Immature natural killer cell (primary cell): ENCODE measurements around the gene SRRM2. TPM values are rescaled to one million over a fixed set of nuclear protein-coding genes. Genes with fewer than 3 reads are reported as not detected.

Experiments used
- DNase-seq, 3 donors: peaks; one replicate each; pipeline ENCODE4 v3.0.0; 2022; ENCODE audit warnings: mixed read lengths in 1 of 3
- H3K27ac Mint-ChIP-seq, 6 donors: one replicate each; pipeline ENCODE4 v1.8.0; 2020; ENCODE audit warnings: mixed read lengths in 6 of 6, mild to moderate bottlenecking in 5 of 6, inconsistent platforms in 4 of 6, moderate library complexity in 3 of 6
- H3K27me3 Mint-ChIP-seq, 3 donors: one replicate each; pipeline ENCODE4 v1.8.0; 2020 to 2021; ENCODE audit warnings: low read depth in 3 of 3, mild to moderate bottlenecking in 3 of 3, mixed read lengths in 3 of 3, moderate library complexity in 3 of 3, inconsistent platforms in 1 of 3
- H3K36me3 Mint-ChIP-seq, 3 donors: one replicate each; pipeline ENCODE4 v1.8.0; 2020; ENCODE audit warnings: mixed read lengths in 3 of 3, inconsistent platforms in 2 of 3, mild to moderate bottlenecking in 2 of 3
- H3K4me1 Mint-ChIP-seq, 2 donors: one replicate each; pipeline ENCODE4 v1.8.0; 2020; ENCODE audit warnings: inconsistent platforms in 2 of 2, mild to moderate bottlenecking in 2 of 2, mixed read lengths in 2 of 2, moderate library complexity in 1 of 2
- H3K4me3 Mint-ChIP-seq, 5 donors: one replicate each; pipeline ENCODE4 v1.8.0; 2020; ENCODE audit warnings: mild to moderate bottlenecking in 5 of 5, mixed read lengths in 5 of 5, inconsistent platforms in 3 of 5, moderate library complexity in 3 of 5
- H3K9me3 Mint-ChIP-seq, 6 donors: one replicate each; pipeline ENCODE4 v1.8.0; 2020; ENCODE audit warnings: mild to moderate bottlenecking in 6 of 6, mixed read lengths in 6 of 6, inconsistent platforms in 4 of 6, moderate library complexity in 3 of 6
- polyA plus RNA-seq, 3 donors: library from polyadenylated mRNA; unstranded; fragments of 300-500 nt; fragmentation: Illumina TruSeq; gene quantifications; one replicate each; pipeline ENCODE4 v1.2.3, GENCODE V29; 2021

SRRM2 gene
- polyA plus RNA-seq, 3 donors from 2014 or later = 11.5 to 113 (median 24.2) TPM

DNA sequence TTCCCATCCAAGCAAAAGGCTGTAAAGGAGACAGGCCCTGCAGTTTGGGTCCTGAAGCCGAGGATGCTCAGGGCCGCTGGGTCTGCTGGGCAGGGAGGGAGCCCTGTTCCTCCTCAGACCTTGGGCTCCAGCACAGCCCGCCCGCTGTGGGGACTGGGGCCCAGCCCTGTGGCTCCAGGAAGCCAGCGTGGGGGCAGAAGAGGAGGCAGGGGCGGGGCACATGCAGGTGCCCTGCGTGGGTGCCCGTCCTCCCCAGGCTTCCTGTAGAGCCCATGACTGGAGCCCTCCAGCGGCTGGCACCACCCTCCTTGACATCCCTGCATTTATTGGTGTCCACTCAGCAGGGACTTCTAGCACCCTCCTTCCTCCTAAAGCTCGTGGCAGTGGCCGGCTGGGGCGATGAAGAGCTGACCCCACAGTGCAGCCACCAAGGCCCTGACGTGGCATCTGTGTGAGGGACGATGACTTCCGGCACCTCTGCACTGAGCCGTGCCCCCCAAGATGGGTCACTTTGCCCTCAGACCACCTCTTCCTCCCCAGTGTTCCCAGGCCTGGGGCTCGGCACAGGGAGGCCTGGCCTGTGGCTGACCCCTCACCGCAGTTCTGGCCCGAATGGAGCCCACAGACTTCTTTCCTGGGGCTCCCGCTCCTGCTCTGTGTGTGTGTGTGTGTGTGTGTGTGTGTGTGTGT, 42.3 kb upstream of the SRRM2 start:
- no peak overlapping the region for H3K4me3 Mint-ChIP-seq
- no peaks in the 10 kb centered on the region for H3K9me3 Mint-ChIP-seq
- H3K4me1 Mint-ChIP-seq = peaks cover 0 to 2% of the 10 kb centered on the region in 2 donors
- peaks cover 0 to 8% (median 4%) of the 10 kb centered on the region in 3 donors for H3K27me3 Mint-ChIP-seq
- H3K36me3 Mint-ChIP-seq = peaks cover 4 to 6% (median 5%) of the 10 kb centered on the region in 3 donors
- DNase-seq = no peak
- peak overlapping the region in 1 of 6 donors; percentile 60 for H3K27ac Mint-ChIP-seq

GRCh38 chr16:2710711-2711231, 41.7 kb upstream of the SRRM2 start:
- Mint-ChIP-seq H3K27ac (peak overlapping the region in 1 of 6 donors; percentile 60), H3K36me3 (peaks cover 4 to 6% (median 5%) of the 10 kb centered on the region in 3 donors), H3K4me3 (no peak overlapping the region), H3K9me3 (no peaks in the 10 kb centered on the region), H3K4me1 (peaks cover 0 to 2% of the 10 kb centered on the region in 2 donors), H3K27me3 (peaks cover 0 to 9% (median 4%) of the 10 kb centered on the region in 3 donors)
- no peak for DNase-seq

DNA sequence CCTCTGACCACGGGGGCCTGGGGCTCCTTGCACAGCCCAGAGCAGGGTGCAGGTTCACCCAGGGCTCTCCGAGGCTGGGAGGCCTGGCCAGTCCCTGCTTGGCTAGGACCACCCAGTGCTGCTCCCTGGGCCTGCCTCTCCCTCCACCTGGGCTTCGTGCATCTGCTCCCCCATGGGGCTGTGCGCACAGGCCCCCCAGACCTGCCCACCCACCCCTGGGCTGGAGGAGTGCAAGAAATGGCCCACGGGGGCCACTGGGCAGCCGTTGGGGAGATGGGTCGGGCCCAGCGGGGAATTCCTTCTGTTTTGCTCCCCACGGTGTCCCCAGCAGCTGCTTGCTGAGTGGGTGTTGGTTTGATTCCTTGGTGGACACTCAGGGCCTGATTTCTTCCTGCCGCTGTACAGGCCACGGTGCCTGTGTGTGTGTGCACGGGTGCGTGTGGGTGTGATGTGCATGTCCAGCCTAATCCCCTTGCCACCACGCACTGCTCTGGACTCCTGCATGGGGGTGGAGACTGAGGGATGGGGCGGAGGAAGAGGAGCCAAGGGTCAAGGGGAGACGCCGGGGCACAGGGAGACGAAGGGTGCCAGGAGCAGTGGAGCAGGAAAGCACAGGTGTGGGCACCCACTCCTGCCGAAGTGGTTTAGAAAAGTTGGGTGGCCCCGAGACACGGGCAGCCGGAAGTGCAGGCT, 40.9 kb upstream of the SRRM2 start:
- H3K9me3 Mint-ChIP-seq = no peaks in the 10 kb centered on the region
- H3K36me3 Mint-ChIP-seq = peaks cover 4 to 6% (median 5%) of the 10 kb centered on the region in 3 donors

DNA sequence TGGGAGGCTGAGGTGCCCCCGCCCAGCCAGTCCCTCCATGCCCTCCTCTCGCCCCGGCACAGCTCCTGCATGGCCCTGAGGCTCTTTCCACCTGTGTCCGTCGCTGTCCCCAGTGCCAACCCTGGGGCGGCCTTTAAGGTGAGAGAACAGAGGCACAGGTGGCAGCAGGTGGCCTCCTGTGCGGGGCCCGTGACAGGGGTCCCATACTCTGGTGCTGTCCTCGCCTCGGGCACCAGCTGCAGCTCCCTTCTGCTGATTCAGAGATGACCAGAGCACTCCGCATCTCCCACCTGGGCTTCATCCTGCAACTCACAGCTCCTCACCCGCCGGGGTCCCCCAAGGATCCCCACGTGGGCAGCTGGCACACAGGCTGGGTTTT, 40.4 kb upstream of the SRRM2 start:
- Mint-ChIP-seq H3K27ac (no peak overlapping the region), H3K9me3 (no peaks in the 10 kb centered on the region), H3K36me3 (peaks cover 4 to 6% (median 5%) of the 10 kb centered on the region in 3 donors), H3K4me3 (no peak overlapping the region), H3K4me1 (peaks cover 0 to 2% of the 10 kb centered on the region in 2 donors), H3K27me3 (peaks cover 0 to 10% (median 4%) of the 10 kb centered on the region in 3 donors)
- no peak for DNase-seq

More for the DNA sequence above, 40.9 kb upstream of the SRRM2 start:
- H3K4me1 Mint-ChIP-seq = peaks cover 0 to 2% of the 10 kb centered on the region in 2 donors
- H3K27ac Mint-ChIP-seq = no peak overlapping the region
- peaks cover 0 to 9% (median 4%) of the 10 kb centered on the region in 3 donors for H3K27me3 Mint-ChIP-seq
- H3K4me3 Mint-ChIP-seq = no peak overlapping the region
- DNase-seq = no peak

- peaks cover 4 to 6% (median 5%) of the 10 kb centered on the region in 3 donors for H3K36me3 Mint-ChIP-seq
- peaks cover 0 to 9% (median 4%) of the 10 kb centered on the region in 3 donors for H3K27me3 Mint-ChIP-seq
- no peak overlapping the region for H3K27ac Mint-ChIP-seq
Measured at GRCh38 chr16:2712546-2712945, 39.9 kb upstream of the SRRM2 start.

DNA sequence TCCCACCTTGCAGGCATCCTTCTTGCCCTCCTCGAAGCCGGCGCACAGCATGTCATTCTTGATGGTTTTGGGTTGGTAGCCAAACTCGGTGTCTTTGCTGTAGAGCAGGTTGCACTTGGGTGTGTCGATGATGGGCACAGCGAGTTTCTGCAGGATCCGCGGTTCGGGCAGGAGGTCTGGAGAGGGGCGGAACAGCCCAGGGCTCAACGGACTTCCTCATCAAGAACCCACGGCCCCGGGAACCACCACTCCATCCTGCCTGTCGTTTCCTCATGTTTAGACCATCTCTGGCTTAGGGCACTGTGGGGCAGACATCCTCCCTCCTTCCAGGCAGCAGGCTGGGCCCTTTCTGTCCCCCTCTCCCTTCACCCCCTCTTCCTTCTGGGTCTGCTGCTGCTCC, 38.9 kb upstream of the SRRM2 start:
- Mint-ChIP-seq H3K9me3 (no peaks in the 10 kb centered on the region), H3K27ac (no peak overlapping the region), H3K36me3 (peaks cover under 1 to 2% (median under 1%) of the 10 kb centered on the region in 3 donors), H3K4me3 (no peak overlapping the region), H3K4me1 (peaks cover 0 to 2% of the 10 kb centered on the region in 2 donors), H3K27me3 (peaks cover 0 to 9% (median 4%) of the 10 kb centered on the region in 3 donors)
- no peak for DNase-seq

More at GRCh38 chr16:2712546-2712945, 39.9 kb upstream of the SRRM2 start:
- peaks cover 0 to 2% of the 10 kb centered on the region in 2 donors for H3K4me1 Mint-ChIP-seq
- no peak for DNase-seq
- H3K4me3 Mint-ChIP-seq = no peak overlapping the region
- H3K9me3 Mint-ChIP-seq = no peaks in the 10 kb centered on the region

DNA sequence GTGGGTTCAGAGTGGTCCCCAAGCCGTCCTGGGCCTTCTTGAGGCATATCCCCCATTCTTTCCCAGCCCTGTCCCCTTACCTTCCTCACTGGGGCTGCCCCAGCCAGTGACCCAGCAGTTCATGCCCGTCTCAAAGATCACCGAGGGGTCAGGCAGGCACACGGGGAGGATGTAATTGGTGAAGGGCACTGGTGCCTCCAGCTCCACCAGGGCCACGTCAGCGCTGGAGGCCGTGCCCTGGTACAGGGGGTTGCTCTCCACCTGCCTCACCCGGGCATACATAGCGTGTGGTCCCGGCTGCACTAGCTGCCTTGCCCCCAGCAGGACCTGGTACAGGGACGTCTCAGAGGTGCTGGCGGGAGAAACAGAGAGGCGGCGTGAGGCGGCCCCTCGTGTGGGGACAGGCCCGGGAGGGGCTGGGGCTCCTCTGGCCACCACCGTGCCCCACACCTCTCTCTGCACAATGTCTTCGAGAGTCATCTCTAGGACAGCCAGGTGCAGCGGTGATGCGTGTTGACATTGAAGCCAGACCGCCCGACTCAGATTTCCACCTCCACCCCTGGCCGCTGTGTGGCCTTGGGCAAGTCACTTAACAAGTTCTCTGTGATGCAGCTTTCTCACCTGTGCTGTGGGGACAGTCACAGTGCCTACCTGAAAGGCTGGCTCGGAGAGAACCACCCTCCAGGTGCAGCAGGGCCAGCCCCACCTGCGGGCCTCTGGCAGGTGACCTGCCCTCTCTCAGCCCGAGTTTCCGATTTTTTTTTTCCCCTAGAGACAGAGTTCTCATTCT, 38.3 kb upstream of the SRRM2 start:
- no peaks in the 10 kb centered on the region for H3K36me3 Mint-ChIP-seq
- H3K9me3 Mint-ChIP-seq = no peaks in the 10 kb centered on the region
- H3K27me3 Mint-ChIP-seq = peaks cover 0 to 9% (median 4%) of the 10 kb centered on the region in 3 donors
- H3K4me3 Mint-ChIP-seq = no peak overlapping the region
- H3K27ac Mint-ChIP-seq = no peak overlapping the region
- H3K4me1 Mint-ChIP-seq = peaks cover 0 to 2% of the 10 kb centered on the region in 2 donors
- DNase-seq = no peak

DNA sequence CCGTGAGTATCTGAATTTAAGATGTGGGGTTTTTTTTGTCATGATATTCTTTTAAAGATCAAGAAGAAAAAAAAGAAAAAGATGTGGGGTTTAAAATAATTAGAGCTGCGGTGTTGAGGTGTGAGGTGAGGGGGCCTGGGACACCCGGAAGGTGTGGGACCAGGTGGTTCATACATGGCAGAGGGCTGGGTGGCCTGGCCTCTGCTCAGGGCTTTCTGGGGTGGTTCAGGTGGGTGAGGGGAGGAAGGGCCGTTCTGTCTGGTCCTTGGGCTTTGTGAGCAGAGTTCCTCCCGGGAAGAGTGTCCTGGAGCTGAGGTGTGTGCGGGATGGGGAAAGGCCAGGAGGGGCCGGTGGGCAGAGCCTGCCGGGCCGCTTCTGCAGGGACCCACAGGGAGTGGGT, 37.4 kb upstream of the SRRM2 start:
- H3K27me3 Mint-ChIP-seq = peaks cover 0 to 9% (median 4%) of the 10 kb centered on the region in 3 donors
- H3K4me1 Mint-ChIP-seq = peaks cover 0 to 2% of the 10 kb centered on the region in 2 donors
- H3K4me3 Mint-ChIP-seq = peak overlapping the region in 1 of 5 donors; percentile 63
- DNase-seq = no peak
- H3K27ac Mint-ChIP-seq = no peak overlapping the region
- H3K36me3 Mint-ChIP-seq = no peaks in the 10 kb centered on the region
- no peaks in the 10 kb centered on the region for H3K9me3 Mint-ChIP-seq

- Mint-ChIP-seq H3K27ac (no peak overlapping the region), H3K9me3 (no peaks in the 10 kb centered on the region), H3K4me3 (no peak overlapping the region), H3K27me3 (peaks cover 0 to 9% (median 5%) of the 10 kb centered on the region in 3 donors), H3K4me1 (peaks cover 0 to 2% of the 10 kb centered on the region in 2 donors), H3K36me3 (no peaks in the 10 kb centered on the region)
- peak; percentile 75 to 80 (median 76) for DNase-seq
Measured at GRCh38 chr16:2715519-2715918, 36.9 kb upstream of the SRRM2 start.

GRCh38 chr16:2715966-2716885, 36.2 kb upstream of the SRRM2 start:
- DNase-seq = no peak
- no peak overlapping the region for H3K27ac Mint-ChIP-seq
- H3K9me3 Mint-ChIP-seq = no peaks in the 10 kb centered on the region
- H3K27me3 Mint-ChIP-seq = peaks cover 0 to 9% (median 5%) of the 10 kb centered on the region in 3 donors
- H3K4me1 Mint-ChIP-seq = peaks cover 0 to 2% of the 10 kb centered on the region in 2 donors
- no peak overlapping the region for H3K4me3 Mint-ChIP-seq
- no peaks in the 10 kb centered on the region for H3K36me3 Mint-ChIP-seq

GRCh38 chr16:2716948-2717347, 35.5 kb upstream of the SRRM2 start:
- Mint-ChIP-seq H3K4me3 (no peak overlapping the region), H3K4me1 (peaks cover 0 to 2% of the 10 kb centered on the region in 2 donors), H3K36me3 (no peaks in the 10 kb centered on the region), H3K27ac (no peak overlapping the region), H3K27me3 (peaks cover 0 to 9% (median 5%) of the 10 kb centered on the region in 3 donors), H3K9me3 (no peaks in the 10 kb centered on the region)
- DNase-seq = no peak

GRCh38 chr16:2717383-2718263, 34.8 kb upstream of the SRRM2 start:
- H3K36me3 Mint-ChIP-seq = no peaks in the 10 kb centered on the region
- peak overlapping the region in 1 of 6 donors; percentile 76 for H3K27ac Mint-ChIP-seq
- H3K27me3 Mint-ChIP-seq = peaks cover 0 to 7% (median 5%) of the 10 kb centered on the region in 3 donors
- H3K4me1 Mint-ChIP-seq = peaks cover 0 to 4% of the 10 kb centered on the region in 2 donors
- DNase-seq = no peak
- H3K4me3 Mint-ChIP-seq = peak overlapping the region in 2 of 5 donors; percentile 38 to 48
- H3K9me3 Mint-ChIP-seq = no peaks in the 10 kb centered on the region
